GM10248 (cell line): ENCODE data around the gene CDC42BPB.

Source experiments
- CTCF ChIA-PET: fragments of 300-600 bp; sonication (Branson Sonifier 250); formaldehyde crosslinking; extraction: SDS; loops from one replicate; lab custom pipeline; 2021; ENCODE audit warnings: antibody characterized with exemption; lab: Yijun Ruan, JAX
- POLR2A ChIA-PET: fragments of 350-650 bp; sonication (Branson Sonifier 250); formaldehyde crosslinking; extraction: SDS; loops from one replicate; lab custom pipeline; 2020; ENCODE audit warnings: antibody characterized with exemption; lab: Yijun Ruan, JAX
- DNase-seq: peaks from one replicate; pipeline ENCODE4 v3.0.0; 2012; ENCODE audit errors: extremely low spot score
- CTCF ChIP-seq: IDR thresholded peaks from 2 replicates; pipeline ENCODE4 v1.5.1; 2012; ENCODE audit warnings: mild to moderate bottlenecking, low read depth; ENCODE audit errors: extremely low read depth, missing control alignments, control extremely low read depth

CDC42BPB gene

DNA sequence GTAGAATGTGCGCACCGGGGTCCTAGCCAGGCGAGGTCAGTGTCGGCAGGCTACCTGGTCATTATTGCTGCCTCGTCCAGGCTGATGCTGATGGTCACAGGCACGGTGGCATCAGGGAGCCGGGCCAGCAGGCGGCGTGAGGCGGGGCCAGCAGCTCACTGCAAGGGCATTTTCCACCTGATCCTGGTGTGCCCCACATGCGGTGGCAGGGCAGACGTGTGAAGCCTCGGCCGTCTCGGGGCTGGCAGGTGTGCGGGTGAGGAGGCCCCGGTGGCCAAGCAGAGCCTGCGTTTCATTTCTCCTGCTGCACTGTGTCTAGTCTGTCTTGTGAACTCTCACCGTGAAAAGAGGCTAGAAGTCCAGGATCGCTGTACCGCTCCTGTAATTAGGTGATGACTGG, 146.9 kb downstream of the CDC42BPB start:
- DNase-seq: no peak
- ChIA-PET CTCF (interaction anchor here (1.5 kb wide), 1 partner anchor 216 kb away, joined by 4 read pairs; no protein-coding TSS in a partner anchor), POLR2A (no interaction called here)
- TF ChIP-seq CTCF: no peak

GRCh38 chr14:102909911-102910310, 147.4 kb downstream of the CDC42BPB start:
- POLR2A ChIA-PET: no interaction called here
- DNase-seq: no peak
- no peak for TF ChIP-seq CTCF

DNA sequence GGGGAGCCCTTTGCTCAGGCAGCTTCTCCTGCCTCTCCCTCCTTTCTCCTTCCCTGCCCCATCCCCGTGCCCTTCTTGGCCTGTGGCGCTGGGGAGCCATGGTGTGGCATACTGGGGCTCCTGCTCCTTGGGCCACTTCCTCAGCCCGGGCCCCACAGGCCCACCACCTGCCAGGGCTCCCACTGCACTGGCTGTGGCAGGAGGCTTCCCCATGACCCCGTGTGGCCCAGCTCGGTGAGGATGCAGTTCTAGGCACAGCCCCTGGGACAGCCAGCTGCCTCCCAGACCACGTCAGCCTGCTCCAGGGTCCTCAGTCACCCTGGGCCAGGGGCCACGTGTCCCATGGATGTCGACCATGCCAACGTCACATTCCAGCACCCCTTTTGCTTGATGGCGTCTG, 147.9 kb downstream of the CDC42BPB start:
- no peak for TF ChIP-seq CTCF
- CTCF ChIA-PET: no interaction called here
- POLR2A ChIA-PET: no interaction called here
- DNase-seq: no peak

More at GRCh38 chr14:102909911-102910310, 147.4 kb downstream of the CDC42BPB start:
- CTCF ChIA-PET: interaction anchor here (1.5 kb wide), 1 partner anchor 215 kb away, joined by 4 read pairs; no protein-coding TSS in a partner anchor

DNA sequence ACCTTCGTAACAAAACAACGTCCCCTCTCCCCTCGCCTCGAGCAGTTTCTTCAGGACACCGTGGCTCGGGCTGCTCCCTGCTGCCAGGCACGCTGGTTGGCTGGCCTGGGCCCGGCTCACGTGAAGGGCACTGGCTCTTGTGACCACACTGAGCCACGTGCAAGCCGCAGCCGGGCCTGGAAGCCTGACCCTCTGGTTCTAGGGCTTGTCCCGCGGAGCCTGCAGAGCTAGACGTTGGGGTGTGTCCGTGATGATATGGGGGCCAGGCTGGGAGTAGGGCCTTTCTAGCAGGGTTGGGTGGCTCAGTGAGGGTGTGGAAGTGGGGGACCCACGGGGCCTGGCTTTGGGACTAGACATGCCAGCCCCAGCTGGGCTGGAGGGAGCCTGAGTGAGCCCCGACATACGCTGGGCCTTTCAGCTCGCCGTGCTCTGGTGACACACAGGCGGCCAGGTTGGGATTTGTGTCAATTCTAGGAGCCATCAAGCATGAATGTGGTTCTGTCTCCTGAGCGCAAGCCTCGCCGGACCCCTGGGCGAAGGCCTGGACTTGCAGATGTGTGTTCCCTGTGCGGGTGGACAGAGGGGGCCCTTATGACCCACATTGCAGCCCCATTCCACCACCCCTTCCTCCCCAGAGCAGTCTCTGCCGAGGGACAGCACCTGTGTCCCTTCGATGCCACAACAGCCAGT, 148.4 kb downstream of the CDC42BPB start:
- POLR2A ChIA-PET: no interaction called here
- DNase-seq: no peak
- CTCF ChIA-PET: no interaction called here
- no peak for TF ChIP-seq CTCF

DNA sequence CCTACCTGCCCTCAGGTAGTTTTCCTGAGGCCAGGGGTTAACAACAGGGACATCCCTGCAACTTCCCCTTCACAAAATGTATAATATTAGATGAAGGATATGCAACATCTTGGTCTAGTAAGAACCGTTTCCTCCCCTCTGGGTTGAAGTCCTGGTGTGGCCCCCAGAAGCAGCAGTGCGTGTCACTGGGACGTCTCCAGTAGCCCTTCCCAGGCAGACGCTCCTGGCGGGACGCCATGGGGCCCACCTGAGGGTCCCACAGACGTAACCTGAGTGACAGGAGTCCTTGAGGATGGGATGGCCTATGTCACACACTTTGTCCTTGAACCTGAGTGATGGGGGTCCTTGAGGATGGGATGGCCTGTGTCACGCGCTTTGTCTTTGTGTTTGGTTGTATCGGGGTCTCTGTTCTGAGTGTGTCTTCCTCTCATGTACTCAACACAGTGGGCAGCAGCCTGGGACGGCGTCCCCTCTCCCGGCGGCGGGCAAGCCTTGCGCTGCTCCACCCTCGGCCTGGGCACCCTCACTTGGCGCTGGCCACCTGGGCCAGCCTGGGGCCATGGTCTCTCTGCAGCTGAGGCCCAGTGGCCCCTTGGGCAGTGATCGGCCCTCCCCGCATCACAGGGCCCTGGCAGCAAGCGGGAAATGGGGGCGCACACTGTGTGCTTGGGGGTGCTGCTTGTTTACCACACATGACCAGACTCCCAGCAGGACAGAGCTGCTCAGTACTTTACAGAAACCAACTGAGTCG, 149.2 kb downstream of the CDC42BPB start:
- ChIA-PET CTCF (no interaction called here), POLR2A (no interaction called here)
- DNase-seq: no peak
- no peak for TF ChIP-seq CTCF

- no peak for TF ChIP-seq CTCF
- no peak for DNase-seq
- POLR2A ChIA-PET: no interaction called here
- CTCF ChIA-PET: no interaction called here
These were observed 150.0 kb downstream of the CDC42BPB start for GRCh38 chr14:102907303-102907844.
